HepG2 (cell line): Measurements from ENCODE around the gene FIS1. TPM values are rescaled to one million over a fixed set of nuclear protein-coding genes. Genes with fewer than 3 reads are reported as not detected.
A peak's percentile ranks its signal among the peaks of the same experiment; 100 is the strongest.

ENCODE experiments used
- BHLHE40 ChIP-seq: IDR thresholded peaks from 2 replicates; pipeline ENCODE4 v1.6.1; 2011; ENCODE audit warnings: low read length, improper control_type of control experiment
- CBX5 ChIP-seq: sonication (generic); formaldehyde crosslinking; IDR thresholded peaks from 2 replicates; pipeline ENCODE4 v1.4.0; 2020; ENCODE audit warnings: missing genetic modification reagents, borderline replicate concordance
- ETV5 ChIP-seq: IDR thresholded peaks from 2 replicates; pipeline ENCODE4 v1.6.1; 2018; ENCODE audit warnings: missing biosample characterization, missing genetic modification reagents, inconsistent platforms, borderline replicate concordance
- GTF2F1 ChIP-seq: fragments of 150-350 bp; IDR thresholded peaks from 2 replicates; pipeline ENCODE4 v1.6.1; 2014; ENCODE audit warnings: low read length
- NPAS2 ChIP-seq: sonication (generic); formaldehyde crosslinking; IDR thresholded peaks from 2 replicates; pipeline ENCODE4 v1.8.0; 2022; ENCODE audit warnings: mild to moderate bottlenecking, missing genetic modification reagents, borderline replicate concordance
- NR2F6 ChIP-seq, 2 experiments: IDR thresholded peaks; 2 replicates each; pipeline ENCODE4 v1.6.1; 2016; ENCODE audit warnings: antibody characterized with exemption in 1 of 2, mild to moderate bottlenecking in 1 of 2
- POLR2G ChIP-seq: fragments of 200-400 bp; formaldehyde crosslinking; IDR thresholded peaks from 2 replicates; pipeline ENCODE4 v1.6.1; 2018; ENCODE audit warnings: mild to moderate bottlenecking, low read depth, low read length, moderate library complexity
- RAD21 ChIP-seq: fragments of 450-650 bp; formaldehyde crosslinking; IDR thresholded peaks from 2 replicates; pipeline ENCODE4 v1.5.0; 2020; ENCODE audit warnings: mild to moderate bottlenecking
- SALL2 ChIP-seq: sonication (generic); formaldehyde crosslinking; IDR thresholded peaks from 2 replicates; pipeline ENCODE4 v1.8.1; 2023; ENCODE audit warnings: mild to moderate bottlenecking, missing genetic modification reagents, inconsistent platforms
- ZBED4 ChIP-seq: sonication (generic); formaldehyde crosslinking; IDR thresholded peaks from 2 replicates; pipeline ENCODE4 v1.4.0; 2020; ENCODE audit warnings: missing genetic modification reagents, borderline replicate concordance
- ZNF672 ChIP-seq: sonication (generic); formaldehyde crosslinking; IDR thresholded peaks from 2 replicates; pipeline ENCODE4 v1.8.1; 2022; ENCODE audit warnings: missing genetic modification reagents
- ZNF747 ChIP-seq: sonication (generic); formaldehyde crosslinking; IDR thresholded peaks from 2 replicates; pipeline ENCODE4 v1.8.1; 2023; ENCODE audit warnings: missing genetic modification reagents, mild to moderate bottlenecking, borderline replicate concordance
- ZNF772 ChIP-seq: sonication (generic); formaldehyde crosslinking; IDR thresholded peaks from 2 replicates; pipeline ENCODE4 v1.5.0; 2020; ENCODE audit warnings: mild to moderate bottlenecking, missing genetic modification reagents
- polyA plus RNA-seq, 8 experiments: library from polyadenylated mRNA; depleted of rRNA in 3 of 8; stranded (reverse) in 7 of 8; unstranded in 1 of 8; fragments of >200 nt; fragmentation: Illumina TruSeq in 4 of 8; extraction: Trizol in 4 of 8; gene quantifications; 2 replicates each; pipeline versions ENCODE4 v1.2.1 to v1.2.3, GENCODE V29; 2011 to 2016; ENCODE audit warnings: low read depth in 4 of 8, missing spikeins in 1 of 8, mixed read lengths in 1 of 8; ENCODE audit not compliant: insufficient read depth in 1 of 8
- total RNA-seq, 5 experiments: library from RNA; depleted of rRNA; stranded (reverse); fragments of >200 nt; fragmentation: Illumina TruSeq; extraction: Trizol; gene quantifications; 2 replicates each; pipeline ENCODE4 v1.2.3, GENCODE V29; 2016; ENCODE audit warnings: low read depth in 1 of 5
- TF ChIP-seq, protein P1 (sequence below): sonication (generic); formaldehyde crosslinking; IDR thresholded peaks from 2 replicates; pipeline ENCODE4 v1.4.0; 2020; ENCODE audit warnings: low read depth, mild to moderate bottlenecking, missing genetic modification reagents
- TF ChIP-seq, protein P2 (sequence below): sonication (generic); formaldehyde crosslinking; IDR thresholded peaks from 2 replicates; pipeline ENCODE4 v1.5.0; 2020; ENCODE audit warnings: mild to moderate bottlenecking, missing genetic modification reagents, borderline replicate concordance

Gene FIS1
- total and polyA plus RNA-seq, 2 of the 13 experiments (the other 11 are each of a cell fraction or from before 2014, with no cell fraction given) = 97.5 to 101 TPM

- peak; percentile 95 for TF ChIP-seq POLR2G
- TF ChIP-seq ZNF672 (CRISPR knock-in tag) = no peak
- 0 out of 2 replicates have a peak, but pooled peaks have one; percentile 20 for TF ChIP-seq RAD21 (CRISPR knock-in tag)
- peak; percentile 92 for TF ChIP-seq ZNF747 (CRISPR knock-in tag)
- TF ChIP-seq, protein P1, sequence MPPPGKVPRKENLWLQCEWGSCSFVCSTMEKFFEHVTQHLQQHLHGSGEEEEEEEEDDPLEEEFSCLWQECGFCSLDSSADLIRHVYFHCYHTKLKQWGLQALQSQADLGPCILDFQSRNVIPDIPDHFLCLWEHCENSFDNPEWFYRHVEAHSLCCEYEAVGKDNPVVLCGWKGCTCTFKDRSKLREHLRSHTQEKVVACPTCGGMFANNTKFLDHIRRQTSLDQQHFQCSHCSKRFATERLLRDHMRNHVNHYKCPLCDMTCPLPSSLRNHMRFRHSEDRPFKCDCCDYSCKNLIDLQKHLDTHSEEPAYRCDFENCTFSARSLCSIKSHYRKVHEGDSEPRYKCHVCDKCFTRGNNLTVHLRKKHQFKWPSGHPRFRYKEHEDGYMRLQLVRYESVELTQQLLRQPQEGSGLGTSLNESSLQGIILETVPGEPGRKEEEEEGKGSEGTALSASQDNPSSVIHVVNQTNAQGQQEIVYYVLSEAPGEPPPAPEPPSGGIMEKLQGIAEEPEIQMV (CRISPR knock-in tag) = peak; percentile 65; the same call in 1 of the 2 replicates
- 0 out of 2 replicates have a peak, but pooled peaks have one; percentile 10 for TF ChIP-seq GTF2F1
- TF ChIP-seq BHLHE40 = no peak
- TF ChIP-seq CBX5 (CRISPR knock-in tag) = peak; percentile 70
- TF ChIP-seq, protein P2, sequence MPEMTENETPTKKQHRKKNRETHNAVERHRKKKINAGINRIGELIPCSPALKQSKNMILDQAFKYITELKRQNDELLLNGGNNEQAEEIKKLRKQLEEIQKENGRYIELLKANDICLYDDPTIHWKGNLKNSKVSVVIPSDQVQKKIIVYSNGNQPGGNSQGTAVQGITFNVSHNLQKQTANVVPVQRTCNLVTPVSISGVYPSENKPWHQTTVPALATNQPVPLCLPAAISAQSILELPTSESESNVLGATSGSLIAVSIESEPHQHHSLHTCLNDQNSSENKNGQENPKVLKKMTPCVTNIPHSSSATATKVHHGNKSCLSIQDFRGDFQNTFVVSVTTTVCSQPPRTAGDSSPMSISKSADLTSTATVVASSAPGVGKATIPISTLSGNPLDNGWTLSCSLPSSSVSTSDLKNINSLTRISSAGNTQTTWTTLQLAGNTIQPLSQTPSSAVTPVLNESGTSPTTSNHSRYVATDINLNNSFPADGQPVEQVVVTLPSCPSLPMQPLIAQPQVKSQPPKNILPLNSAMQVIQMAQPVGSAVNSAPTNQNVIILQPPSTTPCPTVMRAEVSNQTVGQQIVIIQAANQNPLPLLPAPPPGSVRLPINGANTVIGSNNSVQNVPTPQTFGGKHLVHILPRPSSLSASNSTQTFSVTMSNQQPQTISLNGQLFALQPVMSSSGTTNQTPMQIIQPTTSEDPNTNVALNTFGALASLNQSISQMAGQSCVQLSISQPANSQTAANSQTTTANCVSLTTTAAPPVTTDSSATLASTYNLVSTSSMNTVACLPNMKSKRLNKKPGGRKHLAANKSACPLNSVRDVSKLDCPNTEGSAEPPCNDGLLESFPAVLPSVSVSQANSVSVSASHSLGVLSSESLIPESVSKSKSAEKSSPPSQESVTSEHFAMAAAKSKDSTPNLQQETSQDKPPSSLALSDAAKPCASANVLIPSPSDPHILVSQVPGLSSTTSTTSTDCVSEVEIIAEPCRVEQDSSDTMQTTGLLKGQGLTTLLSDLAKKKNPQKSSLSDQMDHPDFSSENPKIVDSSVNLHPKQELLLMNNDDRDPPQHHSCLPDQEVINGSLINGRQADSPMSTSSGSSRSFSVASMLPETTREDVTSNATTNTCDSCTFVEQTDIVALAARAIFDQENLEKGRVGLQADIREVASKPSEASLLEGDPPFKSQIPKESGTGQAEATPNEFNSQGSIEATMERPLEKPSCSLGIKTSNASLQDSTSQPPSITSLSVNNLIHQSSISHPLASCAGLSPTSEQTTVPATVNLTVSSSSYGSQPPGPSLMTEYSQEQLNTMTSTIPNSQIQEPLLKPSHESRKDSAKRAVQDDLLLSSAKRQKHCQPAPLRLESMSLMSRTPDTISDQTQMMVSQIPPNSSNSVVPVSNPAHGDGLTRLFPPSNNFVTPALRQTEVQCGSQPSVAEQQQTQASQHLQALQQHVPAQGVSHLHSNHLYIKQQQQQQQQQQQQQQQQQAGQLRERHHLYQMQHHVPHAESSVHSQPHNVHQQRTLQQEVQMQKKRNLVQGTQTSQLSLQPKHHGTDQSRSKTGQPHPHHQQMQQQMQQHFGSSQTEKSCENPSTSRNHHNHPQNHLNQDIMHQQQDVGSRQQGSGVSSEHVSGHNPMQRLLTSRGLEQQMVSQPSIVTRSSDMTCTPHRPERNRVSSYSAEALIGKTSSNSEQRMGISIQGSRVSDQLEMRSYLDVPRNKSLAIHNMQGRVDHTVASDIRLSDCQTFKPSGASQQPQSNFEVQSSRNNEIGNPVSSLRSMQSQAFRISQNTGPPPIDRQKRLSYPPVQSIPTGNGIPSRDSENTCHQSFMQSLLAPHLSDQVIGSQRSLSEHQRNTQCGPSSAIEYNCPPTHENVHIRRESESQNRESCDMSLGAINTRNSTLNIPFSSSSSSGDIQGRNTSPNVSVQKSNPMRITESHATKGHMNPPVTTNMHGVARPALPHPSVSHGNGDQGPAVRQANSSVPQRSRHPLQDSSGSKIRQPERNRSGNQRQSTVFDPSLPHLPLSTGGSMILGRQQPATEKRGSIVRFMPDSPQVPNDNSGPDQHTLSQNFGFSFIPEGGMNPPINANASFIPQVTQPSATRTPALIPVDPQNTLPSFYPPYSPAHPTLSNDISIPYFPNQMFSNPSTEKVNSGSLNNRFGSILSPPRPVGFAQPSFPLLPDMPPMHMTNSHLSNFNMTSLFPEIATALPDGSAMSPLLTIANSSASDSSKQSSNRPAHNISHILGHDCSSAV (CRISPR knock-in tag) = no peak
- peak; percentile 36; the same call in 1 of the 2 replicates for TF ChIP-seq ZBED4 (CRISPR knock-in tag)
- peak; percentile 95 for TF ChIP-seq ETV5
- TF ChIP-seq ZNF772 (CRISPR knock-in tag) = peak; percentile 73; the same call in 1 of the 2 replicates
- peak; percentile 96 for TF ChIP-seq NR2F6 (IDR thresholded peaks at IDR 0.05)
- peak; percentile 97 for TF ChIP-seq NR2F6 (CRISPR knock-in tag; IDR thresholded peaks at IDR 0.05)
- 0 out of 2 replicates have a peak, but pooled peaks have one; percentile 16 for TF ChIP-seq SALL2 (CRISPR knock-in tag)
- TF ChIP-seq NPAS2 (CRISPR knock-in tag) = no peak
Measured at GRCh38 chr7:101200862-101201599, 43.9 kb downstream of the FIS1 start, which contains the start of gene MOGAT3 (continued).
